Measurements from ENCODE around the gene SRL. TPM values are rescaled to one million over a fixed set of nuclear protein-coding genes. Genes with fewer than 3 reads are reported as not detected.

Gene SRL
- total and polyA plus RNA-seq, 2 of the 8 experiments (the other 6 are each of a cell fraction or from before 2014, with no cell fraction given) = 0.05 TPM; not detected in 1

DNA sequence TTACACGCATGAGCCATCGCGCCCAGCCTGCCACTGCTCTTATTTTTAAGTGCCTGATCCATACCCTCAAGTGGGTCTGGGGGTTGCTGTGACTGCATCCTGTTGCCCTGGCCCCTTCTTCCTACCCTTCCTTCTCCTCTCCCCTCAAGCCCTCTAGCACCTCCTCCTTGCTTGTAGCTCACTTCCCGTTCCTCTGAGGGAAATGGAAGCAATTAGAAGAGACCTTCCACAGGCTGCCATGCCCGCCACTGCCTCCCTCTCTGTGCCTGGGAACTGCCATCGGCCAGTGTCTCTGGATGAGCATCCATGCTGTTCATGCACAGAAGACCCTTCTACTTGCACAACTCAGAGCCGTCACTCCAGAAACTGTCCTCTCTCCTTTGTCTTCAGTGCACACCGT, 41.6 kb upstream of the SRL start:
- H3K23ac ChIP-seq (ENCODE audit: insufficient read length) = no peak overlapping the region
- TF ChIP-seq KDM4A (IDR thresholded peaks at IDR 0.05; ENCODE audit: low read depth, low read length, severe bottlenecking) = no peak
- TF ChIP-seq ATF3 (IDR thresholded peaks at IDR 0.05; ENCODE audit: insufficient read depth, low read depth, low read length) = no peak
- no peak for TF ChIP-seq MAX (IDR thresholded peaks at IDR 0.05)
- TF ChIP-seq YY1 (IDR thresholded peaks at IDR 0.05; ENCODE audit: low read depth, low read length) = no peak
- ChIA-PET CTCF (ENCODE audit: partially characterized antibody) (interaction anchor here (0.6 to 5.0 kb wide), 17 partner anchors 9 to 248 kb away, joined by 3 to 29 read pairs (median 5); no protein-coding TSS in a partner anchor), POLR2A (ENCODE audit: partially characterized antibody) (interaction anchor here (0.7 to 6.0 kb wide), 7 partner anchors 9 to 46 kb away, joined by 3 to 50 read pairs (median 4); partner anchors contain the start of gene TFAP4)
- H3K79me1 ChIP-seq (ENCODE audit: low read depth, low read length) = no peaks in the 10 kb centered on the region
- no peaks in the 10 kb centered on the region for H3K79me2 ChIP-seq (ENCODE audit: control insufficient read depth in 1 of 2, insufficient read depth in 2 of 2, low read length in 2 of 2)
- no peaks in the 10 kb centered on the region for H4K20me1 ChIP-seq (replicated peaks in 1 of 2; ENCODE audit: control insufficient read depth in 1 of 2, insufficient read depth in 2 of 2, low read length in 2 of 2)
- peak overlapping the region; percentile 27; the same call in 1 of the 2 replicates for H2BK12ac ChIP-seq (ENCODE audit: low read depth, low read length)
- no peak overlapping the region for H3K4ac ChIP-seq (replicated peaks; ENCODE audit: insufficient read length, low read depth, low read length)
- no peak overlapping the region for H3K27ac ChIP-seq (ENCODE audit: low read depth, low read length)
- H3K9me3 ChIP-seq (ENCODE audit: insufficient read depth in 2 of 2, low read depth in 1 of 2, low read length in 1 of 2) = peaks cover 0 to 7% of the 10 kb centered on the region in 2 experiments; a peak in 2 of 4 replicates
- H3K14ac ChIP-seq (ENCODE audit: insufficient read length) = no peak overlapping the region
- H3K9ac ChIP-seq (replicated peaks in 1 of 4; ENCODE audit: extremely low read depth in 1 of 4, low read depth in 3 of 4, low read length in 3 of 4) = no peak overlapping the region
- no peak overlapping the region for H2BK5ac ChIP-seq (ENCODE audit: low read depth, low read length)
- 0 out of 2 replicates have a peak overlapping the region, but pooled peaks have one; percentile 65 for H2BK15ac ChIP-seq (ENCODE audit: low read length)
- H2BK20ac ChIP-seq (ENCODE audit: low read length) = no peak overlapping the region
- no peak overlapping the region for H3K56ac ChIP-seq (replicated peaks; ENCODE audit: insufficient read length, low read depth, low read length)
- no peaks in the 10 kb centered on the region; a peak in 1 of 7 replicates for H3K27me3 ChIP-seq (replicated peaks in 1 of 4; ENCODE audit: control insufficient read depth in 3 of 4, extremely low read depth in 1 of 4, insufficient read depth in 3 of 4, low read length in 3 of 4)
- no peaks in the 10 kb centered on the region for H3K36me3 ChIP-seq (ENCODE audit: control insufficient read depth in 2 of 4, insufficient read depth in 4 of 4, low read length in 3 of 4)
- no peak overlapping the region; the same call in 1 of the 2 replicates for H2AK5ac ChIP-seq (ENCODE audit: low read depth, low read length)
- no peaks in the 10 kb centered on the region for H3K23me2 ChIP-seq (ENCODE audit: low read depth, low read length)
- no peak for FAIRE-seq
- no peak overlapping the region for H4K5ac ChIP-seq (ENCODE audit: insufficient read length, low read depth, low read length)
- H3K4me1 ChIP-seq (replicated peaks in 1 of 4; ENCODE audit: control insufficient read depth in 3 of 4, insufficient read depth in 4 of 4, low read length in 3 of 4) = peaks cover 0 to 7% (median 2%) of the 10 kb centered on the region in 4 experiments; a peak in 4 of 7 replicates
- no peak overlapping the region for H2AFZ ChIP-seq (ENCODE audit: low read length)
- no peak for DNase-seq (ENCODE audit: low read depth in 1 of 2, low spot score in 2 of 2)
- H3K18ac ChIP-seq (ENCODE audit: extremely low read depth, low read length) = no peak overlapping the region
- H3K4me2 ChIP-seq (ENCODE audit: insufficient read depth in 1 of 2, low read depth in 2 of 2, low read length in 2 of 2) = no peak overlapping the region
- no peak overlapping the region for H2BK120ac ChIP-seq (replicated peaks; ENCODE audit: low read depth, low read length)
- WGBS, 2 experiments (ENCODE audit: extremely low coverage in 1 of 2, insufficient coverage in 1 of 2, insufficient read length in 1 of 2, insufficient replicate concordance in 2 of 2, low coverage in 1 of 2, low lambda C conversion rate in 2 of 2, missing lambda C conversion rate in 1 of 2) = 91% methylated on average over 8 of the region's 8 CpGs; no CpG with 5 or more reads in 1 of the 2 experiments
- no peak overlapping the region for H4K8ac ChIP-seq (ENCODE audit: extremely low read depth, insufficient read depth, low read length)
- no peak overlapping the region for H3K4me3 ChIP-seq (ENCODE audit: extremely low read depth in 1 of 4, insufficient read depth in 2 of 4, low read depth in 3 of 4, low read length in 4 of 4)
- no peak overlapping the region for H4K91ac ChIP-seq (replicated peaks; ENCODE audit: insufficient read length, low read length)

Data from H1 (cell line).